NCI-H1436 (cell line): ENCODE measurements around the gene TRIM28.
"Not testable (repeated sequence)": the region's sequence is repeated elsewhere in the genome, so short reads cannot be mapped to it uniquely, and the experiment has no call there.

Experiments used
- DNase-seq: peaks from one replicate; lab custom pipeline; 2025; lab: John Stamatoyannopoulos, UW

The TRIM28 gene

GRCh38 chr19:58561373-58562121 is 17.7 kb downstream of the TRIM28 start:
- no peak for DNase-seq

- DNase-seq: no peak
Observed at GRCh38 chr19:58562122-58563033, 18.5 kb downstream of the TRIM28 start.

GRCh38 chr19:58563034-58563573 is 19.2 kb downstream of the TRIM28 start:
- DNase-seq: no peak

- DNase-seq: no peak
Observed at GRCh38 chr19:58563823-58564222, 20.0 kb downstream of the TRIM28 start.

GRCh38 chr19:58566989-58567388 is 23.1 kb downstream of the TRIM28 start:
- DNase-seq: no peak

- DNase-seq: no peak
Observed at GRCh38 chr19:58568453-58569130, 24.7 kb downstream of the TRIM28 start.

GRCh38 chr19:58569191-58569942 is 25.5 kb downstream of the TRIM28 start:
- DNase-seq: no peak

- DNase-seq: no peak
Observed at GRCh38 chr19:58569943-58570670, 26.2 kb downstream of the TRIM28 start.

GRCh38 chr19:58570770-58571574 is 27.1 kb downstream of the TRIM28 start:
- no peak for DNase-seq

- DNase-seq: no peak
Observed at GRCh38 chr19:58571575-58571947, 27.7 kb downstream of the TRIM28 start.

GRCh38 chr19:58572026-58572817 is 28.4 kb downstream of the TRIM28 start:
- DNase-seq: no peak

GRCh38 chr19:58572818-58573657 is 29.2 kb downstream of the TRIM28 start, which contains the start of gene MZF1:
Gene MZF1 (minus strand): TSS chr19:58573335. CDS start chr19:58571389, 1,946 bp downstream.
- no peak for DNase-seq

- DNase-seq: no peak
Observed at GRCh38 chr19:58573658-58574164, 29.8 kb downstream of the TRIM28 start.

GRCh38 chr19:58575183-58576041 is 31.5 kb downstream of the TRIM28 start:
- no peak for DNase-seq

- DNase-seq: not testable (repeated sequence)
Observed at GRCh38 chr19:58577581-58577980, 33.7 kb downstream of the TRIM28 start.

GRCh38 chr19:58578012-58578925 is 34.4 kb downstream of the TRIM28 start:
- DNase-seq: no peak
